GM12875 (cell line): Measurements from ENCODE around the gene LRFN4.

Experiments used
- H3K4me3 ChIP-seq: one replicate; pipeline ENCODE4 v1.5.1; 2011; ENCODE audit warnings: low read depth, low read length, control low read depth
- TF ChIP-seq, protein P1 (sequence below): IDR thresholded peaks from 2 replicates; pipeline ENCODE4 v1.5.1; 2011; ENCODE audit warnings: low read depth, mild to moderate bottlenecking, control low read depth, inconsistent platforms, low read length, moderate library complexity, borderline replicate concordance; ENCODE audit not compliant: insufficient read depth

The LRFN4 gene

DNA sequence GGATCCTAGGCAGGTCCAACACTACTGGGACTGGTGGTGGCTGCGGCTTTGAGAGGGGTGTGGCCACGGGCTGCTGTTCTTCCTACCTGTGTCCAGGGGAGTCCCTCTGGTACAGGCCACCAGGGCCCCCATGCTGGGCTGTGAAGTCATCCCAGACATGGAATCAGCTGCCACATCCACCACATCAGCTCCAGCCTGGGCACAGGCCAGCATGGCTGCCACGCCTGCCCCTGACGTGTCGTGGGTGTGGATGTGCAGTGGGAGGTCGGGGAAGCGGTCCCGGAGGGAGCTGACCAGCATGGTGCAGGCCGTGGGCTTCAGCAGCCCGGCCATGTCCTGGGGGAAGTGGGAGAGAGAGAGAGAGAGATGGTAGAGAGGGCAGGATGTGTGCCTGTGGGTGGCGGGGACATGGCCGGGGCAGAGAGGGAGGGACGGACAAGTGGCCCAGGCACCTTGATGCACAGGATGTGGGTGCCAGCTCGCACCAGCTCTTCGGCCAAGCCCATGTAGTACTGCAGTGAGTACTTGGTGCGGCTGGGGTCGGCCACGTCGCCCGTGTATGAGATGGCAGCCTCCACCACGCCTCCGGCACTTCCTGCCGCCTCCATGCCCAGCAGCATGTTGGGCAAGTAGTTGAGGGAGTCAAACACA lies 6.2 kb upstream of the LRFN4 start:
- TF ChIP-seq, protein P1, sequence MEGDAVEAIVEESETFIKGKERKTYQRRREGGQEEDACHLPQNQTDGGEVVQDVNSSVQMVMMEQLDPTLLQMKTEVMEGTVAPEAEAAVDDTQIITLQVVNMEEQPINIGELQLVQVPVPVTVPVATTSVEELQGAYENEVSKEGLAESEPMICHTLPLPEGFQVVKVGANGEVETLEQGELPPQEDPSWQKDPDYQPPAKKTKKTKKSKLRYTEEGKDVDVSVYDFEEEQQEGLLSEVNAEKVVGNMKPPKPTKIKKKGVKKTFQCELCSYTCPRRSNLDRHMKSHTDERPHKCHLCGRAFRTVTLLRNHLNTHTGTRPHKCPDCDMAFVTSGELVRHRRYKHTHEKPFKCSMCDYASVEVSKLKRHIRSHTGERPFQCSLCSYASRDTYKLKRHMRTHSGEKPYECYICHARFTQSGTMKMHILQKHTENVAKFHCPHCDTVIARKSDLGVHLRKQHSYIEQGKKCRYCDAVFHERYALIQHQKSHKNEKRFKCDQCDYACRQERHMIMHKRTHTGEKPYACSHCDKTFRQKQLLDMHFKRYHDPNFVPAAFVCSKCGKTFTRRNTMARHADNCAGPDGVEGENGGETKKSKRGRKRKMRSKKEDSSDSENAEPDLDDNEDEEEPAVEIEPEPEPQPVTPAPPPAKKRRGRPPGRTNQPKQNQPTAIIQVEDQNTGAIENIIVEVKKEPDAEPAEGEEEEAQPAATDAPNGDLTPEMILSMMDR: no peak
- no peak overlapping the region for H3K4me3 ChIP-seq

DNA sequence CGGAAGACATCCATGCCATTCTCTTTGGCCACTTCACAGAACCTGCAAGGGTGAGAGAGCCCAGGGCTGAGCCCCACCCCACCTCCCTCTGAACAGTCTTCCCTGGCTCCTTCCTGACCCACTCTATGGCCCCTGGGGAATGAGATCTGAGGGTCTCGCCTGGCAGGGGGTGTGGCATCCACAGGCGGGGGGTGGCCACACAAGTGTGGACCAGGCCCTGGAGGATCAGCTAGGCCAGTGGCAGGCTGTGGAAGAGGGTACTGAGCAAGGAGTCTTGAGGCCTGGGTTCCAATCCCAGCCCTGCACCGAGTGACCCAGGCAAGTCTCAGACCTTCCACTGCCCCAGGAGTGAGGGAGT lies 5.6 kb upstream of the LRFN4 start:
- H3K4me3 ChIP-seq: no peak overlapping the region
- TF ChIP-seq, protein P1: no peak

DNA sequence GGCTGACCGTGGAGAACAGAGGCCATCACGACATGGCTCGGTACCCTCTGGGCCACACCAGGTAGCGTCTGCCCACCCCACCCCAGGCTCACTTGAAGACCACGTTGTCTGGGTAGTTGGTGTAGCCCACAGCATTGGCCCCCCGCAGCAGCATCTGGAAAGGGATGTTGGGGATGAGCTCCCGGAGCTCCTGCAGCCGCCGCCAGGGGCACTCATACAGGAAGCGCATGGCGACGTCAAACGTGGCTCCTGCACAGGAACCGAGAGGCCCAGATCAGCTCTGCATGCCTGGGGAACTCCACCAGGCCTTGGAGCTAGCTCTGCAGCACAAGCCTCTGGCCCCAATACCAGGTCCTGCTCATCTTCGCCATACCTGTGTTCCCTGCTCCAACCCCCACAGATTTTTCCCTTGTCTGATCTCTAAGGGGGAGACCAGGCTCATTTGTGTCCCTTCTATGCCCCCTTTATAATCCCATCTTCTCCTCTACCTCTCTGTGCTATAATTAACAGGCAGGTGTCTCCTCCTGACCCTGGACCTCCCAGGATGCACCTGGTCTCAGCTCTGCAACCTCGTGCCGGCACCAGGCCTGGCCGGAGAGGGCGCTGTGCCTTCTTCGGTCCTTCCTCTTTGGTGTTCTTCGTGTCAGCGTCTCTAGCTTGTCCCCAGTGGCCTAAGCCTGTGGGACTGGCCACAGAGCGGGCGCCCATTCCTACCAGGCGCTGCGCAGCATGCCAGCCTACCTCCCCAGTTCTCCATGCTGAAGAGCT lies 5.0 kb upstream of the LRFN4 start:
- H3K4me3 ChIP-seq: no peak overlapping the region
- TF ChIP-seq, protein P1: peak; percentile 67

DNA sequence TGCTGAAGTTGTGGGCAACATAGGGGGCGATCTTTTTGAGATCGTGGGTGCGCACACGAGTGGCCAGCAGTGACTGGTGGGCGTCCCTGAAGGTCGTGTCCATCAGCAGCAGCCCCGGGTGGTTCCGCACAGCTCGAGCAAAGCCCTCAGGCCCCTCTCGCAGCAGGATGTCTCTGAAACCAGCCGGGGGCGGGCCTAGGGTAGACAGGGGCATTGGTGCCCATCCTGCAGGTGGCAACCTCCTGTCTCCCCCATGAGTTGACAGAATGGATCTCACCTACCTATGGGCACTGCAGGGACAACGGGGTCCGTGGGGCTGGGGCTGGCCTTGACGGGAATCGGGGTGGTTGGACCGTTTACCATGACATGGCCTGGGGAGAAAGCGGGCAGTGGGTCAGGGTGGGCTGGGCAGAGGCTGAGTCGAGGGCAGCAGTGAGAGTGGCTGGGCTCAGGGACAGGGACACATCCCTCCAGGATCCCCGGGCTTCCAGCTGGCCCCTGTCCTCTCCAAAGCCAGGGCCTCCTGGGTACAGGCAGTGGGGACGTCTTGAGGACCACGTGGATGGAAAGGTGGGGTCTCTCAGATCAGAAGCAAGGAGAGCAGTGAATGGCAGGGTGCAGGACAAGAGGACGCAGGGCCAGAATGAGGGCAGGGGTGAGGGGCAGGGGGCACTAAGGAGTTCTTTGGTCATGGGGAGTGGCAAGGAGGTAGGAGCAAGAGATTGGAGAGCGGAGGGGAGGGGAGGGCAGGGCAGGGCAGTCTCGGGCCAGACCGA lies 4.2 kb upstream of the LRFN4 start:
- TF ChIP-seq, protein P1: no peak
- H3K4me3 ChIP-seq: no peak overlapping the region

DNA sequence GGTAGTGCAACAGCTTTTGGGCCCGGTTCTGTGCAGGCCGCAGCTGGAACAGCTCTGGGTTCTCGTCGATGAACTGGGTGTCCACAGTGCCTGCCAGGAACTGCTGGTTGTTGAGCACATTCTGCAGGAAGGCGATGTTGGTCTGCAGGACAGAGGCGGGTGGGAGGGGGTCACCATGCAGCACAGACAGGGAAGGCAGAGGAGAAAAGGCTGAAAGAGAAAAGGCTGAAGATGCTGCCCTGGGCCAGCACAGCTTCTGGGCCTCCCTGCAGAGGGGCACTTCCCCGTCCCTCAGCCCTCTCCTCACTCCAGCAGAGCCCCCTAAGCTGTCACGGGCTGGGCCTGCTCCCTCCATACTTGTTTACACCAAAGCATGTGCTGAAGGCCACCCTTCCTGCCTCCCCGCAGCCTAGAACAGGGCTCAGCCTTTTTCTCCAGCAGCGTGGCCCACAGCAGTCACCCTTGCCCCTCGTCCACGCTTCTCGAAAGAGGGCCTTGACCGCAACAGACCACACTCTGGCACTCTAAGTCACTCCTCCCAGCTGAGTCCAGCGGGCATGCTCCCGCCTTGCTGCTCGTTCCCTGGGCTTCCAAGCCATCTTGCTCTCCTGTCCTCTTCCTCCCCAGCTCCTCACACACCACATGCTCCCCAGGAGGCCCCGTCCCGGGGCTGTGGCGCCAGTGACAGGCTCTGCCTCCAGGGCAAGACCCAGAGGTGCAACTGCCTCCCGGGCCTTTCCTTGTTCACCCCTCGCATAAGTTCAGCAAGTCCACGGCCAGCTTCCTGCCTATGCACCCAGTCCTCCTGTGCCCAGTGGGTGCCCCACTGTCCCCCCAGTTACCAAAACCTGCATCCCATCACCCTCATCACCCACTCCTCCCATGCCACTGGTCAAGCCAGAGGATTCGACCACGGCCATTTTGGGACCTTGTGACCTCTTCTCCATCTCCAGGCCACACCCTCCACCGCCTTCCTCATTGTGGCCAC lies 3.3 kb upstream of the LRFN4 start:
- TF ChIP-seq, protein P1: no peak
- H3K4me3 ChIP-seq: no peak overlapping the region

DNA sequence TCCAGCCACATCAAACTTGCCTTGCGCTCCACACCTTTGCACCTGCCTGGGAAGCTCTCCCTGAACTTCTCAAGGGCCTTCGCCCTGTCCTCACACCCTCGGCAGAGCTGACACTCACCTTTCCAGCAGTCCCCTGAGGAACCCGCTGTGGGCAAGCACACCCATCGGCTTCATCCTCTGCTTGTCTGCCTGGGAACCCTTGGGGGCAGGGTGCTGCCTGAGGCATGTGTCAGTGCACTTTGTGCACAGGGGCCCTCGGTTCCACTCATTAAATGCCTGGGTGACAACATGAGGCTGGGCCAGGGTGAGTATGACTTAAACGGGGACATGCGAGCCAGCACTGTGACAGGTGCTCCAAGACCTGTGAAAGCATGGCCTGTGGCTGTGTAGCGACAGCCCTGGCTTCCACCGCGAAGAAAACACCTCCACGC lies 2.6 kb upstream of the LRFN4 start:
- TF ChIP-seq, protein P1: no peak
- H3K4me3 ChIP-seq: no peak overlapping the region
